Prostate gland (tissue), 2 donors: ENCODE measurements around the gene TSPAN12. TPM values are rescaled to one million over a fixed set of nuclear protein-coding genes. Genes with fewer than 3 reads are reported as not detected.

Source experiments
- DNase-seq: peaks from one replicate; pipeline ENCODE4 v3.0.0-alpha.2; 2019; ENCODE audit warnings: low spot score
- H3K27ac ChIP-seq, 2 donors: fragments of 200-600 bp; sonication (generic); 2 replicates each; pipeline ENCODE4 v1.5.1; 2017 to 2019
- H3K27me3 ChIP-seq: fragments of 200-600 bp; sonication (generic); replicated peaks from 2 replicates; pipeline ENCODE4 v1.5.1; 2019; ENCODE audit not compliant: insufficient read depth
- H3K36me3 ChIP-seq, 2 donors: fragments of 200-600 bp; sonication (generic); 1 replicate in 1 of 2; 2 replicates in 1 of 2; pipeline versions ENCODE4 v1.5.1 to v1.8.1; 2017 to 2019
- H3K4me1 ChIP-seq: fragments of 200-600 bp; sonication (generic); replicated peaks from 2 replicates; pipeline ENCODE4 v1.5.1; 2019
- H3K4me3 ChIP-seq, 2 donors: fragments of 200-600 bp; sonication (generic); 2 replicates each; pipeline ENCODE4 v1.5.1; 2017 to 2019
- H3K9me3 ChIP-seq: fragments of 200-600 bp; sonication (generic); 2 replicates; pipeline ENCODE4 v1.5.1; 2017
- CTCF ChIP-seq, 4 experiments: fragments of 200-600 bp in 2 of 4; fragments of 450-650 bp in 2 of 4; sonication (generic) in 2 of 4; IDR thresholded peaks; 1 replicate in 3 of 4; 2 replicates in 1 of 4; pipeline ENCODE4 v1.5.1; 2016 to 2019; ENCODE audit warnings: antibody characterized with exemption in 4 of 4, mild to moderate bottlenecking in 2 of 4, moderate library complexity in 2 of 4
- POLR2A ChIP-seq: fragments of 450-650 bp; IDR thresholded peaks from one replicate; pipeline ENCODE4 v1.6.1; 2016; ENCODE audit warnings: antibody characterized with exemption, mild to moderate bottlenecking
- POLR2AphosphoS5 ChIP-seq: sonication (generic); formaldehyde crosslinking; IDR thresholded peaks from one replicate; pipeline ENCODE4 v1.6.1; 2017; ENCODE audit warnings: antibody characterized with exemption
- WGBS: methylation state at CpG from one replicate; pipeline ENCODE4 v1.1.5; 2018; 5-methylcytosine and 5-hydroxymethylcytosine counted together
- intact Hi-C: fragments of 100-400 bp; cut with DNase I; formaldehyde crosslinking; loops from one replicate; pipeline ENCODE4 v1.14.2; 2022
- total RNA-seq, 2 donors: library from RNA; depleted of rRNA; stranded (reverse); fragments of >200 nt; gene quantifications; one replicate each; pipeline ENCODE4 v1.1.0, GENCODE V29; 2016

The TSPAN12 gene
- total RNA-seq, 2 donors from 2014 or later = 14.5 to 16.2 TPM

DNA sequence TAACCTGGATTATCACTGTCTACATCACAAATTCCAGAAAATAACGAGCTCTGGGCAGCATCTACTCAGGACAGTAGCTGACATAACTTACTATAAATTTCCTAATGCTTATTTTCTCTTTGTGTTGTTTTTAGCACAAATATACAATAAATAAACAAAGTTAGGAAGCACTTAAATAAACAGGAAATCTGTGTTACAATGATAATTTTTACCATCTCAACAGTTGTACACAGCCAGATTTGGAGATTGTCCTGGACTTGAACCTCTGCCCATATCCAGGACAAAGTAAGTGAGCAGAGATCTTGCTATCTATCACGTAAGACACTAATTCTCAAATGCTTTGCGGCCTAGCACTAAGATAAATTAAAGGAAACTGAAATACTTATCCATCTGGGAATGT, 48.7 kb downstream of the TSPAN12 start:
- Histone ChIP-seq H3K27ac (no peak overlapping the region), H3K4me1 (no peaks in the 10 kb centered on the region), H3K36me3 (no peaks in the 10 kb centered on the region), H3K4me3 (no peak overlapping the region), H3K9me3 (no peaks in the 10 kb centered on the region), H3K27me3 (no peaks in the 10 kb centered on the region)
- intact Hi-C loops = loop anchor here (5.0 kb wide), 1 partner anchor 298 kb away; no protein-coding TSS in a partner anchor
- no peak for DNase-seq
- TF ChIP-seq CTCF (IDR thresholded peaks at IDR 0.05) (no peak), POLR2AphosphoS5 (no peak), POLR2A (no peak)
- WGBS = 74% methylated on average over 3 of the region's 3 CpGs

DNA sequence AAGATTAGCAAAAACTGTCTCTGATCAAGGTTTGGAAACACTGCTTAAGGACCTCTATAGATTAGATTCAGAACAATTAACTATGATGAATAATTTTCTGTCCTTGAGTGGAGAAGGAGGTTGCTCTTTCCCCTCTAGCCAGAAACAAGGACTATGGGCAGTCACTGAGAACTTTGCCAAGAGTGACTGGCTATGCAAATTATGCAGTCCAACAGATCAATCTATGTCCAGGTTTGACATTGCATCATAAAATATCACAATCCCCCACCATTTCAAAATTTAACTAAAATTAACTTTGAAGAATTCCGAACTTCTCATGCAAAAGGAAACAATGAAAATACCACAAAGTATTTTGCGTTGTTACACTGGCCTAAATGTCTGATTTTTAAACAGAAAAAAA, 50.6 kb downstream of the TSPAN12 start:
- WGBS = 90% methylated on average over 2 of the region's 2 CpGs
- Histone ChIP-seq H3K4me1 (no peaks in the 10 kb centered on the region), H3K4me3 (no peak overlapping the region), H3K9me3 (no peaks in the 10 kb centered on the region), H3K27ac (no peak overlapping the region), H3K27me3 (no peaks in the 10 kb centered on the region), H3K36me3 (no peaks in the 10 kb centered on the region)
- TF ChIP-seq POLR2AphosphoS5 (no peak), POLR2A (no peak), CTCF (IDR thresholded peaks at IDR 0.05) (no peak)
- intact Hi-C loops = loop anchor here (5.0 kb wide), 1 partner anchor 300 kb away; no protein-coding TSS in a partner anchor
- DNase-seq = no peak

- intact Hi-C loops = loop anchor here (5.0 kb wide), 1 partner anchor 301 kb away; no protein-coding TSS in a partner anchor
Observed at GRCh38 chr7:120806669-120807068, 51.3 kb downstream of the TSPAN12 start.

DNA sequence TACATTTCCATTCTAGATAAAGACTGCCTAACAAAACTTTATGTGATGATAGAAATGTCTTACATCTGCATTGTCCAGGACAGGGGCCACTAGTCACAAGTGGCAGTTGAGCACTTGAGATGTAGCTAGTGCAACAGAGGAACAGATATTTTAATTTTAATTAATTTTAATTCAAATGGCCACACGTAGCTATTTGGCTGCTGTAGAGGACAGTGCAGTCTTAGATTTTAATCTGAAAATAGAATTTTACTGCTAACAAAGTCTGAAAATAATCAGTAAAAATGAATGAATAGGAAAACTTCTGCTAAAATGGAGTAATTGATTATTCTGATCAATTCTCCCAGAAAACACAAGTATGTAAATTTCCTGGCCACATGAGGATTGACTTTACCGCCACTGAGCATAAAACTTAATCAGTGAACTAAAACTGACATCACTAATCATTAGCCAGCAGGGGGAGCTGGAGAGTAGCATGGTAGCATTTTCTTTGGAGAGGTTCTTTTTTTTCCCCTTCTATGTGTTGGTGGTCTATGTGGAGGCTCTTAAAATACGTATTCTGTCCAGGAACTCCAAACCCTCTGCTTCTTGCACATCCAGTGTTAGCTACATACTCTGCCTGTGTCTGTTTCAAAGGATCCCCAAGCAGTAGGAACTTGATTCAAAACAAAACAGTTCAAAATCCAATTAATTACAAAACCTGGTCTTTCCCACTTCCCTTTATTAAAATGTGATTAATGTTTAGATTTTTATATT, 52.1 kb downstream of the TSPAN12 start:
- intact Hi-C loops = loop anchor here (2.0 to 5.0 kb wide), 2 partner anchors 135 to 301 kb away; no protein-coding TSS in a partner anchor
- Histone ChIP-seq H3K27me3 (no peaks in the 10 kb centered on the region), H3K9me3 (no peaks in the 10 kb centered on the region), H3K4me3 (no peak overlapping the region), H3K27ac (no peak overlapping the region), H3K4me1 (no peaks in the 10 kb centered on the region), H3K36me3 (no peaks in the 10 kb centered on the region)
- TF ChIP-seq CTCF (IDR thresholded peaks at IDR 0.05) = peak; percentile 74 to 84 (median 76)
- TF ChIP-seq POLR2A = no peak
- peak; percentile 28 for TF ChIP-seq POLR2AphosphoS5
- peak; percentile 50 for DNase-seq
- WGBS = 34% methylated on average over 3 of the region's 3 CpGs

More at GRCh38 chr7:120806669-120807068, 51.3 kb downstream of the TSPAN12 start:
- WGBS = 85% methylated on average over 1 of the region's 1 CpG
- DNase-seq = no peak
- no peak for TF ChIP-seq POLR2A
- TF ChIP-seq POLR2AphosphoS5 = no peak
- no peak for TF ChIP-seq CTCF (IDR thresholded peaks at IDR 0.05)
- H3K27ac ChIP-seq = no peak overlapping the region
- no peaks in the 10 kb centered on the region for H3K9me3 ChIP-seq
- no peaks in the 10 kb centered on the region for H3K27me3 ChIP-seq
- no peak overlapping the region for H3K4me3 ChIP-seq
- H3K36me3 ChIP-seq = no peaks in the 10 kb centered on the region
- H3K4me1 ChIP-seq = no peaks in the 10 kb centered on the region

DNA sequence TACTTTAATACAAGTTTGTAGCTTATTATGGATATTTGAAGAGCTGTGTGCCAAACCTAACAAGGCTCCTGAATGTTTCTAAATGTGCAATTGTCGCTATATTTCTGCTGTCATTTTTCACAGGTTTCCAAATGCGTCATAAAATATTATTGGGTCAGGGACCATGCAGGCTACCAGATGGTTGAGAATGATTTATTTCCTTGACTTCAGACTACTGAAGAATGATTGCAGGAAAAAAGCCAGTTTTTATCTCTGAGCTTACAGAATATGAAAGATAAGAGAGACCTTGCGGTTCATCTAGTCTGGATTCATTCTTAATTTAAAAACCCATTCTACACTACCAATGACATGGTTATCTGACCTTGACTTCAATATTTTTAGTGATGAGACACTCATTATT, 55.2 kb downstream of the TSPAN12 start:
- H3K9me3 ChIP-seq = no peaks in the 10 kb centered on the region
- H3K27ac ChIP-seq = no peak overlapping the region
- intact Hi-C loops = no loop called here
- H3K36me3 ChIP-seq = no peaks in the 10 kb centered on the region
- H3K4me3 ChIP-seq = no peak overlapping the region
- no peak for DNase-seq
- H3K27me3 ChIP-seq = no peaks in the 10 kb centered on the region
- 96% methylated on average over 3 of the region's 3 CpGs for WGBS
- no peaks in the 10 kb centered on the region for H3K4me1 ChIP-seq
- no peak for TF ChIP-seq CTCF (IDR thresholded peaks at IDR 0.05)
- no peak for TF ChIP-seq POLR2A
- no peak for TF ChIP-seq POLR2AphosphoS5
